ENCODE data around the gene NCKAP5L.
"Not testable (repeated sequence)": the region's sequence is repeated elsewhere in the genome, so short reads cannot be mapped to it uniquely, and the experiment has no call there.

Gene NCKAP5L, protein sequence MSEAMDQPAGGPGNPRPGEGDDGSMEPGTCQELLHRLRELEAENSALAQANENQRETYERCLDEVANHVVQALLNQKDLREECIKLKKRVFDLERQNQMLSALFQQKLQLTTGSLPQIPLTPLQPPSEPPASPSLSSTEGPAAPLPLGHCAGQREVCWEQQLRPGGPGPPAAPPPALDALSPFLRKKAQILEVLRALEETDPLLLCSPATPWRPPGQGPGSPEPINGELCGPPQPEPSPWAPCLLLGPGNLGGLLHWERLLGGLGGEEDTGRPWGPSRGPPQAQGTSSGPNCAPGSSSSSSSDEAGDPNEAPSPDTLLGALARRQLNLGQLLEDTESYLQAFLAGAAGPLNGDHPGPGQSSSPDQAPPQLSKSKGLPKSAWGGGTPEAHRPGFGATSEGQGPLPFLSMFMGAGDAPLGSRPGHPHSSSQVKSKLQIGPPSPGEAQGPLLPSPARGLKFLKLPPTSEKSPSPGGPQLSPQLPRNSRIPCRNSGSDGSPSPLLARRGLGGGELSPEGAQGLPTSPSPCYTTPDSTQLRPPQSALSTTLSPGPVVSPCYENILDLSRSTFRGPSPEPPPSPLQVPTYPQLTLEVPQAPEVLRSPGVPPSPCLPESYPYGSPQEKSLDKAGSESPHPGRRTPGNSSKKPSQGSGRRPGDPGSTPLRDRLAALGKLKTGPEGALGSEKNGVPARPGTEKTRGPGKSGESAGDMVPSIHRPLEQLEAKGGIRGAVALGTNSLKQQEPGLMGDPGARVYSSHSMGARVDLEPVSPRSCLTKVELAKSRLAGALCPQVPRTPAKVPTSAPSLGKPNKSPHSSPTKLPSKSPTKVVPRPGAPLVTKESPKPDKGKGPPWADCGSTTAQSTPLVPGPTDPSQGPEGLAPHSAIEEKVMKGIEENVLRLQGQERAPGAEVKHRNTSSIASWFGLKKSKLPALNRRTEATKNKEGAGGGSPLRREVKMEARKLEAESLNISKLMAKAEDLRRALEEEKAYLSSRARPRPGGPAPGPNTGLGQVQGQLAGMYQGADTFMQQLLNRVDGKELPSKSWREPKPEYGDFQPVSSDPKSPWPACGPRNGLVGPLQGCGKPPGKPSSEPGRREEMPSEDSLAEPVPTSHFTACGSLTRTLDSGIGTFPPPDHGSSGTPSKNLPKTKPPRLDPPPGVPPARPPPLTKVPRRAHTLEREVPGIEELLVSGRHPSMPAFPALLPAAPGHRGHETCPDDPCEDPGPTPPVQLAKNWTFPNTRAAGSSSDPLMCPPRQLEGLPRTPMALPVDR (N-terminal part only)
- 41.3 reads per million, percentile 64 among the genes with 10 or more reads in this experiment for total RNA-seq

DNA sequence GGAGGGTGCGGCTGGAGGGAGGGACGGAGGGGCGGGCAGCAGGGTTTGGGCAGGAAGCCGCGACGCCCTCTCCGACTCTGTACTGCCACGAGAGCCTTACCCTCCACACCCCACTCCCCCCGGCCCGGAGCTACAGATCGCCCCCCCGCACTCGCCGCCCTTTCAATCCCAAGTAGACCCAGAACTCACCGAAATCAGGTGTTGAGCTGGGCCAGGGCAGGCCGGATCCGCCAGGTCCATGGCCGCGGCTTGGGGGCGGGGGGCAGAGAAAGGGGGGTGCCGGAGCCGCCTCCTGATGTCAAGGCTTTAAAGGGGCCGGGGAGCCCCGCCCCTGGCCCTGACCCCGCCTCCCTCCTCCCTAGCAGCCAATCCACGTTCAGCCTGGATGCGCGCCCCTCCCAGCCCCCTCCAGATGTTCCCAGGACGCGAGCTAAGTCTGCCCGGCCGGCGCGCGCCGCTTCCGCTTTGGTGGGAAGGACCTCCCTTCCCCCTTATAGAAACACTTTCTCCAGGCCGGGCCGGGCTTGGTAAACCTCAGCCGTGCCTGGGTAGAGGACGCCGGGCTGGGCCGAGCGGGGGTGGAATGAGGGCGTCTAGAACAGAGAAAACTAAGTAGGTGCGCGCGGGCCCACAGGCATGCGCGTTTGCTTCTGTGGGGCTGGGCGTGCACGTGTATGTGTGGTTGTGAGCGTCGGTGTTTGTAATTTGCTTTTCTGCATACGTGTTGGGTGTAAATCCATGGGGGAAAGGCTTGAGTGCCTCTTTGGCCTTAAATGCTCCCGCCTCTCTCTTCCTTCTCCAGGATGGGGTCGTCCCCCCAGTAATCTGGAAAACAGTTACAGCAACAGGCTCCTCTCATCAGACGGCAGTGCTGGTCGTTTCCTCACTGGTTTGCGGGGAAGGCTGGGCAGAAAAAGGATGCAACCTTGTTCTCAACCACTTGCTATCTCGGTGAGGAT, at the start of gene NCKAP5L:
Gene NCKAP5L (minus strand): TSS at position 281 of the 959 bp plus-strand sequence. CDS start 24,369 bp downstream, outside the sequence.
- DNase-seq: peak; percentile 92

DNA sequence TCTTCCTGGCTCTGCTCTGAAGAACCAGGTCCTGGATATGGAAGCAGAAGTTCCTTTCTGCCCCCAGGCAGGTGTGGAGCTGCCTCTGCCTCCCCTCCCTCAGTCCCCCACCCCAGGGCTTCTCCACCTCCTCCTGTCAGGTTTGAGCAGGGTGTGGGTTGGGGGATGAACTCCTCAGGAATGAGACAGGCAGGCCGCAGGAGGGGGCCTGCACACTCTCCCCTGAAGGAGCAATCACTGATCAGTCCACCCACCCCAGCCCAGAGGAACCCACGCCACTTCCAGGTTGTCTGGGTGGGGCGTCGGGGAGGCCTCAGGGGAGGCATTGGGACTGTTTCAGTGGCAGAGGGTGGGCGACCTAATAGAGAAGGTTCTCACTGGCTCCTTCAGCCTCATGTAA, 48.9 kb upstream of the NCKAP5L start:
- no peak for DNase-seq

DNA sequence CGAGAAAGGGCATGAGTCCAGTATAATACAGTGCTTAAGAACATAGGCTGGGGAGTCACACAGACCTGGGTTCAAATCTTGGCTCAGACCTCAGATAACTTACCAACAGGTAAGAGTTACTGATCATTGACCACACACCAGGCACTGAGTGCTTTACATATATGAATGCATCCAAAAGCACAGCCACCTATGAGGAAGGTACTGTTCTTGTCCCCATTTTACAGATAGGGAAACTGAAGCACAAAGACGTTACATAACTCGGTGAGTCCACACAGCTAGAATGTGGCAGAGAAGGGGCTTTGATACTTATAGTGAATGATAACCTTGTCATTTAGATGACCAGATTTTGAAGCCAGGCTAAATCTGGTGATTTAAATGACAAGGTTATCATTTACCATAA, 47.9 kb upstream of the NCKAP5L start:
- DNase-seq: no peak

DNA sequence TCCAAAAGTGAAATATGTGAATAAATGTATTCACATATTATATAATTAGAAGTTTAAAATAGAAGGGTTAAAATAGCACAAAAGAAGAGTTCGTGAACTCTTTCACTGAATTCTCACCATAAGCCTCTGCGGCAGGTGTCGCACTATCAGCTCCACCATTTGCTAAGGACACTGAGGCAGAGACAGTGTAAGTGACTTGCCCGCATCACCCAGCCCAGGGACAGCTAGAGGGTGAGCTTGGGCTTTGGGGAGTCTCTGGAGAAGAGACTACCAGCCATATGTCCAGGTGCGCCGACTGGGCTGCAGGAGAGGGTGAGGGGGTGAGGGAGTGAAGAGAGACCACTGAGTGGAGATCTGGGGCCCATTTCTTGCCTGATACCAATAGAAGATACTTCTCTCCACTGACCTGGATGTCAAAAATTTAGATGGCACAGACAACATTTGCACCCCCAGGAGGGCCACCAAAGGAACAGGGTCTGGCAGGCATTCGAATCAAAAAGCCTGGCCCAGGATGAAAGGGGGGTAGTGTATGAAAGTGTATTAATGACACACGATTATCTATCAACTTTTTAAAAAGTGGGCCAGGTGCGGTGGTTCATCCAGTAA, 47.0 kb upstream of the NCKAP5L start:
- DNase-seq: no peak

DNA sequence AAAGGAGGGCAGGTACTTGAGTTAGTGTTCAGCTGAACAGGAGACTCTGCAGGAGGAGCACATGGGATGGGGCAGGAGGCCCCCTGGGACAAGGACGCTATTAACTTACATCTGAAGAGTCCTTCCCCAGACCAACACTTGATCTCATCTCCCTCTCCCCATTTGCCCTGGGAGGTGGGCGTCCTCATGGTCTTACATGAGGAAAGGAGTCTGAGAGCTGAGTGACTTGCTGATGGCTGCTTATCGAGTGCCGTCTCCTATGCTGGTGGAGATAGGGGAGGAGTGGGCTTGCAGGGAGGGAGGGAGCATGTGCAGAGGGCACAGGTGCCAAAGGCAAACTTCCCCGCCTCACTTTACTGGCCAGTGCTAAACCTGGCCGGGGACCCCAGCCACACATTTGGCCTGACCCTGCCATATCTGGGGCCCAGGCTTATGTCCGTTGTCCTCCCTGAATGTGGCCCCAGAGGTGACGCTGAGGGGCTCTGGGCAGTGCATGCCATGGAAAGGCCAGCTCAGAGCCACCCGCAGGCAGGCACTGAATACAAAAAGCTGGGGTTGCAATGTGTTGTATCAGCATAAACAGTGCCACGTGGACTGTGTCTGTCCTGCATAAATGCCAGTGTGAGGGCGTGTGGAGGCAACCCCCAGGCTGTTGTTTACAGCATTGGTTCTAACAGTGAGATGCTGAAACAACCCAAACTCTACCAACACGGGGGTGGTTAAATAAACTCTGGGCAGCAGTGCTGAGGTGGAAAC, 46.1 kb upstream of the NCKAP5L start:
- DNase-seq: no peak

DNA sequence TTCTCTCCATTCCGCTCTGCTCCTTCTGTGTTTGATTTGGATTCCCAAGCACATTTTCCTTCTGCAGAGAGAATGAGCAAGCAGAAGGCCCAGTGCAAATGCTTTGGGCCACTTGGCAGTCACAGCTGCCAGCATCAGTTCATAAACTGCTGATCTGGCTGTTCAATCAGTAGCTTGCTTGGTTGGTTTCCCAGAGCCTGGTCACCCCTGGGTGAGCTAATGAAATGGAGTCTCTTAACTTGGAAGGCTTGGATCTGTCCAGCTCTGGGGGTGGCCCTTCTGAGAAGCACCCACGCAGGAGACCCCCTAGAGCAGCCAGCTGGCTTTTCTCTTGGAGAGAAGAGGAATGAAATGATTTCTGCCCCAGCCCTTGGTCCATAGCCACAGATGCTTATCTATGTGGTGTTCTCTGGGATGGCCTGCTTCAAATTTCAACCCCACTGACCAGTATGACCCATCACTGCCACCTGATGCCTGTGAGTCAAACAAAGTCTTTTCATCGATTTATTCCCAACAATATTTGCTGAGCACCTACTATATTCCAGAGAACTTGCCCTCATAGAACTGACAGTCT, 45.2 kb upstream of the NCKAP5L start:
- no peak for DNase-seq

DNA sequence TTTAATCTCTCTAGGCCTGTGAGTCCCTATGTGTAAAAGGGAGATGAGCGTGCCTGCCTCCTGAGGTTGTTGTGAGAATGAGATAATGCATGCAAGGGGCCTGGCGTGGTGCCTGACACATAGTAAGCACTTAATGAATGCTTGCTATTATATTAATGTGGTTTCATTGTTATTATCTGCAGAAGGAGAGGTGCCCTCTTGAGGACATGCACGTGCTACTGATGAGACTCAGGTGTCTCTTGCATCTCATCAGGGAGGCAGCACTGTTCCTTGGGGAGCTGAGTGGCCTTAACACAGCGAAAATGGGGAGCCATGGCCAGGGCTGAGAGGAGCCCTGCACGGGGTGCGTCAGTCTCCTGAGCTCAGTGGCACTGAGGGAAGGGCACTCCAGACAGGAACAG, 44.6 kb upstream of the NCKAP5L start:
- DNase-seq: no peak

DNA sequence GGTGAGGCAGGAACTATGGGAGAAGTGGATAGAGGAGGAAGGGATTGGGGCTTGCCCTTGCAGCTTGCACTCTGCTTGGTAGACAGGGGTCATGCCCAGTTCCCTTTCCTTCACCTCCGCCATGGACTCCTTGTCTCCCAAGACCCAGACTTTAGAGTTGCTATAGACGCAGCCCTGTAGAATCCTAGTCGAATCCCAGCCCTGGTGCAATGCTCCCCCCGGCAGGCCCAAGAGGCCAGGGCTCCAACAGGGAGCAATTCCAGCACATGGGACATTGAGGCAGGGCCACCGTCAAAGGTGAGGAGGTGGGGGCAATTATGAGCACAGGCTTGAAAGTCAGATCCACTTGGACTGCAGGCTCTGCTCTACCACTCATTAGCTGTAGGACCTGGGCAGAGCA, 44.2 kb upstream of the NCKAP5L start:
- no peak for DNase-seq

DNA sequence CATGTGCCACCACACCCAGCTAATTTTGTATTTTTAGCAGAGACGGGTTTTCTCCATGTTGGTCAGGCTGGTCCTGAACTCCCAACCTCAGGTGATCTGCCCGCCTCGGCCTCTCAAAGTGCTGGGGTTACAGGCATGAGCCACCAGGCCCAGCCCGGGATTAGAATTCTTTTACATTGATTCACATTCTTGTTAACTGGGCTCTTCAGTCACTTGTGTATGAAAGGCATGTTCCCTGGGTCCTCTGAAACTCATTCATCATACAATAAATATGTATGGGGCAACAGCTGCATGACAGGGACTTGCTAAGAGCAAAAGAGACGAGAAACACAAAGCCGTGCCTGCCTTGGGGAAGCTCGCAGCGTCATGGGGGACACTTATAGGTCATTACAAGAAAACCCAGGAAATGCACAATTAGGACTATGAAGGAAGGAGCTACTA, 43.6 kb upstream of the NCKAP5L start:
- not testable (repeated sequence) for DNase-seq

DNA sequence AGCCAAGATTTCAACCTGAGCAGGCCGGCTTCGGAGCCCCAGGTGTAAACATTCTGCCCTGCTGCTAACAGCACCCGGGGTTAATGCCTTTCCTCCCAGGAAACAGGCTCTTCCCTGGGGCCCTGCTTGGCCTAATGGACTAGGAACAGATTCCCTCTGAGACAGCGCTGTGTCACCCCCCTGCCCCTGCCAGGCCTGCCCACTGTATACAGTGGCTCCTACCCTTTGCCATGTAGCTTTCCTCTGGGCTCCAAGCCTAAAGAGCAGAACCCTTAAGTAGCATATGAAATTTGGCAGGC, 43.0 kb upstream of the NCKAP5L start:
- DNase-seq: no peak

DNA sequence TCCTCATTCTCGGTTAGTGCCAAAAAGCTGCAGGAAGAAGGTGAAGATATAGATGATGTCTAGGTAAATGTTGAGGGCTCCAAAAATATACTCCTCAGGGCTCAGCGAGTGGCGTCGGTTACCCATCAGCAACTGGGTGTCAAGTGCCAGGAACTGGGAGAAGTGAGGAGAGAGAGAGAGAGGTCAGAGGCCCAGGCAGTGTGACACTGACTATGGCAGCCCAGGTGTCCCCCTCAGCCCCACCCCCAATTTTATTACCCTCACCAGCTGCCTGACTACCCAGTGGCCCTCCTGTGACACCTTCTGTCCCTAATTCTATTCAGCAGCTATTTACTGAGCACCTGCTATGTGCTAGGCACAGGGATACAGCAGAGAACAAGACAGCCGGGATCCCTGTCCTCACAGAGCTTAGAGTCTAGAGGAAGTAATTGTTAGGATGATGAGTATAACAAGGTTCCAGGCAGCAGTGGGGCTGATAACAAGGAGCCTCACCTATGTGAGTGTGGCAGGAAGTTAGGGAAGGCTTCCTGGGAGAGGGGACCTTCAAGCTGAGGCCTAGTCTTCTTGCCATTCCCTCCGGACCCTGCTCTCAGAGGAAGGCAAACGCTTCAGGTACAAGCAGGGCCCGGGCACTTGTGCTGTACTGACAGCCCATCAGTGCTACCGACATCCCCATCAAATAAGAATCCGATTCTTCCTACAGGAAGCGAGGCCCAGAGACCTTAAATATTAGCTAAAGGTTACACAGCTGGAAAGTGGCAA, 42.5 kb upstream of the NCKAP5L start:
- no peak for DNase-seq

DNA sequence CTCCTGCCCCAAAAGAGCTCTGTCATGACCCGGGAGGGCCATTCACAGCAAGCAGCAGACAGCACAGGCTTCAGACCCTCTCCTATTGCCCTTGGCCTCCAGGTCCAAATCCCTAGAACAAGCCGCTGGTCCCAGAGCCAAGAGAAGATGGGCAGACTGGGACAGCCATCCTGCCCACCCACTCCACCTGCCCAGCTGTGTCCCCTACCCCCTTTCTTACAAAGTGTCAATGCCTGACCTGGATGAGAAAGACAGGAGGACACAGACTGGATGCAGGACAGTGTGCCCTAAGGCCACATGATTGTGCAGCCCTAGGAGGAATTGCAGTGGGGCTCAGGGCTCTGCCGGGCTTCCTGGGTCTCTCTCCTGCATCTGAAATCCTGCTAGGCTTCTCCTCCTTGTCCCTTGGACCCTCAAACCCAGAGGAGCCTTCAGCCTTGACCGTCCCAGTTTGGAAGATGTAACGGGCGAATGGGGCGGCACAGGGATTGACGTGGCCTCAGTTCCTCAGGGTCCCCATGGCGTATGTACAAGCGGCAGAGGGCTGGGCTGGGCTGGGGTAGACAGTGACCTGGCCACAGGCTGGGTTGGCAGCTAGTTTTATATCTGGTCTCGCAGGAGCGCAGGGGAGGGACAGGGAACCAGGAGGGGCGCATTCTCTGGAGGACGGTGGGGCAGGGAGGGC, 41.7 kb upstream of the NCKAP5L start:
- DNase-seq: no peak

DNA sequence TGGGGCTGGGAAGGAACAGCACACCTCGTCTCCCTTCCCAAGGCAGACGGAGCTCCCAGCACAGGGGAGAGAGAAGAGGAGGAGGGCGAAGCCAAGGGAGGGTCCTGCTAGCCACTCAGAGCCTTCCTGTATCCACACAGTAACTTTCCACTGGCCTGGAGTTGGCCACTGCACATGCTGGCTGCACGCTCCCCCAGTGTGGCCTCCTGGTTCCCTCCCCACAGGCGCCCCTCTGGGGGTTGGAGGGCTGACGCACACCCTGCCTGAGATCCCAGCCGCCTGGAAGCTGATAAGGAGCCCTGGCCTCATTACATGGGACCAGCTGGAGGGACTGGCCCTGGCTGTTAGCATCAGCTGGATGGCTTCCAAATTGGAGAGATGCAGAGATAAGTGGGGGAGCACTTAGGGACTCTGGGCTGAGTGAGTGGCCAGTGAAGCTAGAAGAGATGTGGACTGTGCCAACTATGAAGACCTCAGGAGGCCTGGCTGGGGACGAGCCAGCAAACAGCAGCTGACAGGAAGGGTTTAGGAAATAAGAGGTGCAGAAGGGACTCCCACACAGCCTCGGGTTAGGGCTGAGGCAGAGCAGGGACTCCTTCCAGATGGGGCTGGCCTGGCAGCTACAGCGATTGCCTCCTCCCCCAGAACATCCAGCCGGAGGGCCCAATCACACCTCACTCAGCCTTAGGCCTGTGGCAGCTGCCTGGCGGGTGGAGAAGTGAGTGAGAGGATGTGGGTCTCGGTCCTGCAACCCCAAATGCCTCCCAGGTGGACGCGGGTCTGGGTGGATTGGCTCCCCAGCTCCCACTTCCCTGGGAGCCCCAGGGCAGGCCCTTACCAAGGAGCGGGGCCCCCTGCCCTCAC, 41.0 kb upstream of the NCKAP5L start:
- no peak for DNase-seq

DNA sequence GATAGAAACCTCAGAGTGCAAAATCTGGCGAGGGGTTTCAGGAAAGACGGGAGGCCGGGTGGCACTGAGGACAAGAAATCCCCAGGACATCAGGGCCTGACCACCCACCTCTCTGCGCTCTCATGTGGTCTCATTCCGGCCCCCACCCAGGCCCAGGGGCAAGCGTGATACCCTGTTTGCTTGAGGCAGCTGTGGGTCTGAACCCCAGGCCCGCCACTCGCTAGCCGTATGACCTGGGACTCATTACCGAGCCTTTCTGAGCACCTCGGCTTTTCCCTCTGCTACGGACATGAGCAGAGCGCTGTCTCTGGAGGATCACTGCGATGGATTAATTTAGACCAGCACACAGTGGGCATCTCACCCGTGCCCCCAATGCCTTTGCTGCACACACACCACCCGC, 40.2 kb upstream of the NCKAP5L start:
- no peak for DNase-seq

DNA sequence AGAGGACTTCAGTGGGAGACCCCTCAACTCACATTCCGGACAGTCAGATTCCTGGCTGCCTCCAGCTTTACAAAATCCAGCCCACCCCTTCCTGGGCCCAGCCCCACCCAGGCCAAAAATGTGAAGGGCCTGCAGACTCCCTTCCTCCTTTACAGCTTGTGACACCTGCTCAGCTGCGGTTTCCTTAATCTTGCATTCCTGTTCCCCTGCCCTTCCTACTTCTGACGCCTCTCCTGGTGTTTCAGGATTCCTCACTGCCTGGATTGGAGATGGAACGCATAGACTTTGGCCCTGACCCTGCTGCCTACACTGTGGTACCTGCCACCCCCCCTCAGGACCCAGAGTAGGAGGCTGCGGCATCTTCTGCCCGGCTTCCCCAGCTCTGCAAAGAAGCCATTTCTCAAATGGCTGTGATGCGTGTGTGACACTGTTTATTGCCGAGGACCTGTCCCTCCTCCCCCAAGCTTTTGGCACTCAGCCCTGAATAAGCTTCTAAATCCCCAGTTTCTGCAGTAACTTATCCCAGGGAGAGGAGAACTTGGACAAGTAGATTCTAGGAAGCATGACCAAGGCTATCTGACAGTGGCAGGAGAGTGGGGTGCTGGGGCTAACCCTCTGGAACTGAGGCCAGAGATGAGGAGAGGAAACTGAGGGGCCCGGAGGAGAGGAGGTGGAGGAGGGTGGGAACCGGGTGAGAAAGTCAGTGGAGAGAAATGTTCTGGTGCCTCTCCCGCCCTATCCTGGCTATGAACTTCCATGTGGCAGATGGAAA, 39.5 kb upstream of the NCKAP5L start:
- no peak for DNase-seq

DNA sequence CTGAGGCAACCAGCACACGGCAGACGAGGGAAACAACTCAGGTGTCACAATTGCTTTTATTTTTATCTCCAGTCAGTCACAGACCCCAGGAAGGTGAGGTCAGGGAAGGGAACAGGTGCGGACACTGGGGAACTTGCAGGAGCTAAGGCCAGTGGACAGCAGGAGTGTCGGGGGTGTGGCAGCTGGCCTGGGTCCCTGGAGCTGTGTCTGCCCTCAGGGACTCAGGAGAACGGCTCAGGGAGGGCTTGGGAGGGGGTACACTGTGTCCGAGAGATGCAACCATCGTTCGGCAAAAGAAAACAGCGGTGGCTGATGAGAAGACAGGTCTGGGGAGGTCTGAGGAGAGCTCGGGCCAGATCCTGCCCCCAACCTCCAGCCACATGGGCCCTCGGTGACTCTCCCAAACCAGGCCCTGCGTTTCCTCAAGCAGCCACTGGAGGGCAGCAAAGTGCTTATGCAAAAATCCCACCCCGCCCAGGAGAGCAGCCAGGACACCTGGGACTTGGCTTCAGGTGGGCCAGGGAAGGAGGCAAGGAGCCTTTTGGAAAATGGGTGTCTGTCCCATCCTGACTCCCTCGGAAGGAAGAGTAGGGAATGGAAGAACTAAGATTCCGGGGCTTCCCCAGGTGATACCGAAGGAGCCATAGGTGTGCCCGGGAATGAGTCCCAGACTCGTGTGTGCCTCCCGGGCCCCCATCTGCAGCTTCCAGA, 38.8 kb upstream of the NCKAP5L start:
- DNase-seq: peak; percentile 64

Data from effector CD4-positive, alpha-beta T cell (primary cell).